NCI-H2107 treated with DMSO at 0.1 percent for 48 hours (cell line): Measurements from ENCODE around the gene SNAI3.

Experiments used
- DNase-seq: peaks from one replicate; lab custom pipeline; 2025; ENCODE audit not compliant: unreplicated experiment; lab: John Stamatoyannopoulos, UW

Gene SNAI3

GRCh38 chr16:88651989-88652761, 34.1 kb downstream of the SNAI3 start:
- no peak for DNase-seq

GRCh38 chr16:88651276-88651988, 34.9 kb downstream of the SNAI3 start:
- no peak for DNase-seq

- no peak for DNase-seq
Observed at GRCh38 chr16:88650749-88651275, 35.5 kb downstream of the SNAI3 start, which contains the start of gene CYBA. Gene CYBA (minus strand): TSS chr16:88651053. CDS start chr16:88651013, 40 bp downstream.

- no peak for DNase-seq
Observed at GRCh38 chr16:88649924-88650748, 36.2 kb downstream of the SNAI3 start.

GRCh38 chr16:88649195-88649923, 36.9 kb downstream of the SNAI3 start:
- peak; percentile 64 for DNase-seq

- DNase-seq, result no peak
Observed at GRCh38 chr16:88647178-88648070, 38.9 kb downstream of the SNAI3 start.

- DNase-seq, result no peak
Observed at GRCh38 chr16:88646345-88647034, 39.8 kb downstream of the SNAI3 start.

GRCh38 chr16:88645941-88646340, 40.4 kb downstream of the SNAI3 start:
- DNase-seq, result no peak

- DNase-seq, result no peak
Observed at GRCh38 chr16:88645455-88645854, 40.9 kb downstream of the SNAI3 start.

- DNase-seq, result no peak
Observed at GRCh38 chr16:88643644-88643932, 42.7 kb downstream of the SNAI3 start.

- DNase-seq, result no peak
Observed at GRCh38 chr16:88642881-88643643, 43.2 kb downstream of the SNAI3 start.

- no peak for DNase-seq
Observed at GRCh38 chr16:88640498-88641247, 45.6 kb downstream of the SNAI3 start.

GRCh38 chr16:88640039-88640495, 46.2 kb downstream of the SNAI3 start:
- no peak for DNase-seq

GRCh38 chr16:88639231-88640038, 46.9 kb downstream of the SNAI3 start:
- no peak for DNase-seq

- peak; percentile 65 for DNase-seq
Observed at GRCh38 chr16:88638323-88639230, 47.7 kb downstream of the SNAI3 start, which contains the start of gene IL17C. Gene IL17C (plus strand): TSS chr16:88638572. CDS start chr16:88638642, 70 bp downstream.
